ENCODE data around the gene GGT7.
"Not testable (repeated sequence)": the region's sequence is repeated elsewhere in the genome, so short reads cannot be mapped to it uniquely, and the experiment has no call there.

GGT7 gene

GRCh38 chr20:34881689-34882088 lies 9.0 kb upstream of the GGT7 start:
- DNase-seq (ENCODE audit: low read depth): no peak

DNA sequence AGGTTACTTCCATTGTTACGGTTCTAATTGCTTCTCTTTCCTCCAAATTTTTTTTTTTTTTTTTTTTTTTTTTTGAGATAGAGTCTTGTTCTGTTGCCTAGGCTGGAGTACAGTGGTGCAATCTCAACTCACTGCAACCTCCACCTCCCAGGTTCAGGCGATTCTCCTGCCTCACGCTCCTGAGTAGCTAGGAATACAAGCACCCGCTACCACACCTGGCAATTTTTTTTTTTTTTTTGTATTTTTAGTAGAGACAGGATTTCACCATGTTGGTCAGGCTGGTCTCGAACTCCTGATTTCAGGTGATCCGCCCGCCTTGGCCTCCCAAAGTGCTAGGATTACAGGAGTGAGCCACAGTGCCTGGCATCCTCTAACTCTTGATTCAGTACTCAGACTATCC lies 8.3 kb upstream of the GGT7 start:
- DNase-seq (ENCODE audit: low read depth): not testable (repeated sequence)

GRCh38 chr20:34880215-34880850 lies 7.7 kb upstream of the GGT7 start:
- DNase-seq (ENCODE audit: low read depth): no peak

GRCh38 chr20:34876406-34877282 lies 4.0 kb upstream of the GGT7 start, which contains the start of gene ACSS2:
ACSS2 (plus strand) TSS chr20:34876612; CDS start chr20:34876646, 34 bp downstream.
- peak; percentile 89 for DNase-seq (ENCODE audit: low read depth)

DNA sequence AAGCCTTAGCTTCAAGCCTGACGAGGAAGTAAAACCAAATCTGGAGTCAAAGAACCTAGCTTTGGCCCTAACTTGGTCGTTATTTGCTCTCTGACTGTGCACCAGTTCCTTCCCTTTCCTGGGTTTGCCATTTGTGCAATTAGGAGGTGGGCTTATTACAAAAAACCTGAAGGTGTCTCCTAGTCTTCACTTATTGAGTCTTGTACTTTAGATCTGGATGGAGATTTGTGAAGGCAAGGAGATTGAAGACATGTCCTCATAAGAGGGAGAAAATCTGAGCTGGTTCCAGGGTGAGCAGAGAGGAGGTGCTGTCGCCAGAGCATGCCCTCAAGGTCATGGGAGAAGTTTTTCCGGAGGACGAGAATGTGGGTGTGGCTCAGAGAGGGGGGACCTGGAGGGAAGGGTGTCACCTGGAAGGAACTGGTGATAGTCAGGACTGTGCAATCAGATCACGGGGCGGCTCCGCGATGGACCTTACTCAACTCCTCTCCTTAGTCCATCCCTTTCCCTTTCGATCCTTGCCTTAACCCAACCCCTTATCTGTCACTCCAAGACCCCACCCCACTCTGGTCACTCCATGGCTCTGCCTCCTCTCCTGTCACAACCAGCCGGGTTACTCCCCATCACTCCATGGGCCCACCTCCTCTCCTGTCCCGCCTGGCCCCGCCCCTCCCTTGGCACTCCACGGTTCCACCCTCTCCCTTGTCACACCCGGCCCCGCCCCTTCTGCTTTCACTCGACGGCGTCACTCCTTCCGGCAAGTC lies 3.2 kb upstream of the GGT7 start:
- DNase-seq (ENCODE audit: low read depth): no peak

DNA sequence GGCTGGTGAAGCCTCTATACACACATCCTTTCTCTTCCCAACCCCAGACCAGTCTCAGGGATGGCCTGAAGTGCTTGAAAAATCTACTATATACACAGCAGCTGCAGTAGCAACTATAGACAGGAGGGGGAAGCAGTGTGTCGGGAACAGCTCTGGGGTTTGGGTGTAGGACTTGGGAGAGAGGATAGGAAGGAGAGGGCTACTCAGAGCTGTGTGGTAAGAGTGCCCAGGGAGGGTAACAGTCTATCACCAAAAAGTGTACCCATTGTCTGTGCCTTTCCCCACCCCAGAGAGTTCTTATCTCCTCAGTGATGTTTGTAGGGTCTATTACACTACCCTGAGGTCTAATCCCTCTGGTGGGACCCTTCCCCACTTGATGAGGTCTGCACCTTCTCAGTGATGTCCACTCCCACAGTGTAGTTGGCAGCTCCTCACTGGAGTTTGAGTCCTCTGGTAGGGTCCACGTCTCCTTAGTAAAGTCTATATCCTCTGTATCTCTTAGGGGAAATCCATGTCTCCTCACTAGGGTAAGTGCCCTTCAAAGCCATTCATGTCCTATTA lies 1.5 kb upstream of the GGT7 start:
- peak; percentile 30 for DNase-seq (ENCODE audit: low read depth)

GRCh38 chr20:34873583-34874093 lies 982 bp upstream of the GGT7 start:
- no peak for DNase-seq (ENCODE audit: low read depth)

DNA sequence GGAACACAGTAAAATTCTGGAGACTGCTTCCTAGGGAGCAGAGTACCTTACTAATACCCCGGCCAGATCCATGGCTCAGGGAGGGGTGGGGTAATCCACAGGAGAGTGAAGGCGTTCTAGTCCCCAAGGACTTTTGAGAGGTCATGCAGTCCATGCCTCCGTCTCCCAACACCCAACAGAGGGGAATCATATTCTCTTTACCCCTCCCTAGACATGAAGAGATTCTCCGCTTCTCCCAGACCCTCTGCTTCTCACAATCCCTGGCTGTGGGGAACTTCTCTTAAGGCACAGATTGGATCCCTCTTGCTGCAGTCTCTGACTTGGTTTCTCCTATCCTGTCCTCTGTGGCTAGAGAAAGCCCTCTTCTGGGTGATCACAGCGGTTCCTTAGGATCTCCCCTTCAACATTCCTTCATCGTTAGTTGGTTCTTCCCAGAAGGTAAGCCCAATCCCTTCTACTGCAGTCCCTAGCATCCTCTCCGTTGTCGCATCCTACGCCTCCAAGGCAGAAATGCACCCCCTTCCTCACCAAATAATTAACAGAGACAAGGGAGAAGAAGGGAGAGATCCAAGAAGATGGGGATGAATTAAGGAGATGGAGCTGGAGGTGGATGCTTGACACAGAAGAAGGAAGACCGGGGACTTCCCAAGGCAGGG lies 562 bp downstream of the GGT7 start:
- DNase-seq (ENCODE audit: low read depth): no peak

DNA sequence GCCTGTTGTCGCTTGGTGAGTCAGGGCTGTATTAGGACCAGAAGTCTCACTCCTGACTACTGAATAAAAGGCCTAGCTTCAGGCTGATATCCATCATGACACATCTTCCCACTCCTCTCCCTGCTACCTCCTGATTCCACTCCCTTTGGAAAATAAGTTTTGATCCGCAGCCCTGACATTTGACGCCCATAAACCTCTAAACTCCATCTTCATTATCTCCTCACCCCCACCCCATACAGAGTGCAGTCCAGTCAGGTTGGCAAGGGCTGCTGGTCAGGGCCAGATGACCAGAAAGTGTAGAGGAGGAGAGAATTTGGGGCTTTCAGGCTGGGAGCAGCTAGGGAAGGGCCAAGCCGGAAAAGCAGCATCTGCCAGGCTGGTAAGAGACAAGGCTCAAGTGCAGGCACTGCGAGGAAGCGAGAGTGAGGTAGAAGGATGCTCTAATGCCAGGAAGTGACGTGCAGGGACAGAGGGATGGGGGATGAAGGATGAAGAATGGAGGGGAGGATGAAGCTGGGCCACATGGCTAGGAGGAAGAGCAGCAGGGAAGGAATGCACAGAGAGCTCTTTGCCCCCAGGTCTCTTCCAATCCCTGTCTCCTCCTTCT lies 1.2 kb downstream of the GGT7 start:
- no peak for DNase-seq (ENCODE audit: low read depth)

DNA sequence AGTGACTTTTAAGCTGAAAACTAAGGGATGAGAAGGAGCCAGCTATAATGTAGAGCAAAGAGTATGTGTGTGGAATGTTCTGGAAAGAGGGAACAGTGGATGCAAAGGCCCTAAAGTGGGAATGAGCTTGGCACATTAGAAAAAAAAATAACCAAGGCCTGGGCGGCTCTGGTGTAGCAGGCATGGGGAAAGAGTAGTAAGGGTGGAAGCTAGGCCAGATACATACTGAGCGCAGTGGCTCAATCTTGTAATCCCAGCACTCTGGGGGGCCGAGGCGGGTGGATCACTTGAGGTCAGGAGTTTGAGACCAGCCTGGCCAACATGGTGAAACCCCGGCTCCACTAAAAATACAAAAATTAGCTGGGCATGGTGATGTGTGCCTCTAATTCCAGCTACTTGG lies 8.4 kb downstream of the GGT7 start:
- DNase-seq (ENCODE audit: low read depth): no peak

DNA sequence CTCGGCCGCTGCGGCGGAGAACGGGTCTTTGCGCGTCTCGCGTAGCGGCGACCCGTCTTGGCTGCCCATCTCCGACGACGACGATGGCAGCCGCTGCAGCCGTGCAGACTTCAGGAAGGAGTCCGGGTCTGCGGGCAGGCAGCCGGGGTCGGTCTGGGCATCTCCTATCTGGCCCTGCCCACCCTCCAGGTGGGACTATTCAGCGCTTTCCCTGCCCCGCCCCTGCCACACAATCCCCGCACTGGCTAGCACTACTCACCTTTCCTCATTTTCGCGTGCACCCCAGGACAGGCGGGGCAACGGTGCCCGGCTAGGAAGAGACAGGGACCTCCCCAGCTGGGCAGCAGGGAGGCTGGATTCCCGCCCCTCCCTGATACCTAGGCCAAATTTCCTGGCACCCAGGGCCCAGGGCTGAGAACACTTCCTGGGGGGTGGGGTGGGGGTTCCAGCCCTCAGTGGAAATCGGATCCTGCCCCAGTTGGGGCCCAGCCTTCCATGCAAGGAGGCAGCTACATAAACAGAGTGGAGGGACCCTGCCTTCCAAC lies 9.2 kb downstream of the GGT7 start:
- DNase-seq (ENCODE audit: low read depth): no peak

DNA sequence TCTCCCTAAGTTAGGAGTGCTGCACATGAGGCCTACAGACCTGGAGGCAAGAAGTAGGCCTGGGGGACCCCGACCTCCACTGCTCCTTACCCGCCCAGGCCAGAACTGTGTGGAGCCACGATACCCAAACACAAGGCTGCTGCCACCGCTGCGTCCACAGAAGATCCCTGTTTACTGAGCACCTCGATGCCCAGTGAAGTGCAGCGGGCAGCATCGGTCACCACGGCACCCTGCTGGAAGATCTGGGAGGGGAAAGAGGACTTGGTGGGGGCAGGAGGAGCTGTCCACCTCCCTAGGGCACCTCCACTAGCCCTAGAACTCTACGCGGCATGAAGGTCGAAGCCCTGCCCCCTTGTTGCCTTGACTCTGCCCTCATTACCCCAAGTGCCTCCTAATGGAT lies 9.9 kb downstream of the GGT7 start:
- DNase-seq (ENCODE audit: low read depth): no peak

DNA sequence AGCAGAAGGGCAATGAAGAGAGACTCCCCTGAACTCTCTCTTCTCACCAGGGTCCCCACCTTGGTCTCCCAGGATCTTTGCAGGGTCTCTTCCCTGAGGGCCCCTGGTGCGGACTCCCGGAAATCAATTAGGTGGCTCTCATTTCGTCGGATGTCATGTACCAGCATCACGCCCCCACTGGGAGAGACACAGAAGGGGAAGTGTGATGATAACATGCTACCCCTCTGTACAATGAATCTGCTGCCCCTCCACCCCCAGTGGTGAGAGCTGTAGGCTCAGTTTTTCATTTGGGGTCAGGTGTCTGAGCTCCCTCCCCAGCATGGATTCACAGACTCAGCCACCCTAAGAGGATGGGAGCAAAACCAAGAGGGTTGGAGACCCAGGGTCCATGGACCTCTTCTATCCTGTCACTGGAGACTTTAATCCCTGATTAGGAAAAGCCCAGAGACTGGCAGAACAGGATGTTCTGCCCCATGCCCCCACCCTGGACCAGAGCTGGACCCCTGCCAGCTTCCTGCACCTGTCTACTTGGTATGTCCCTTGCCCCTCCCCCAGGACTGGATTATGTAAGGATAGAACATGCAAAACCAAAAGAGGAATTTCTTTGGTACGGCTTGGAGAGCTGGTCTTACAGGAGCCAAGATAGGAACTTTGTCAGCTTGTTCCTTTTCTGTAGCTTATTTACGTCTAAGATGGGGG lies 11.1 kb downstream of the GGT7 start:
- no peak for DNase-seq (ENCODE audit: low read depth)

- DNase-seq (ENCODE audit: low read depth): no peak
These were observed 12.7 kb downstream of the GGT7 start for GRCh38 chr20:34859826-34860545.

- DNase-seq (ENCODE audit: low read depth): no peak
These were observed 13.3 kb downstream of the GGT7 start for GRCh38 chr20:34859367-34859766.

GRCh38 chr20:34852298-34852697 lies 20.4 kb downstream of the GGT7 start:
- DNase-seq (ENCODE audit: low read depth): no peak

GRCh38 chr20:34850969-34851368 lies 21.7 kb downstream of the GGT7 start:
- no peak for DNase-seq (ENCODE audit: low read depth)

DNA sequence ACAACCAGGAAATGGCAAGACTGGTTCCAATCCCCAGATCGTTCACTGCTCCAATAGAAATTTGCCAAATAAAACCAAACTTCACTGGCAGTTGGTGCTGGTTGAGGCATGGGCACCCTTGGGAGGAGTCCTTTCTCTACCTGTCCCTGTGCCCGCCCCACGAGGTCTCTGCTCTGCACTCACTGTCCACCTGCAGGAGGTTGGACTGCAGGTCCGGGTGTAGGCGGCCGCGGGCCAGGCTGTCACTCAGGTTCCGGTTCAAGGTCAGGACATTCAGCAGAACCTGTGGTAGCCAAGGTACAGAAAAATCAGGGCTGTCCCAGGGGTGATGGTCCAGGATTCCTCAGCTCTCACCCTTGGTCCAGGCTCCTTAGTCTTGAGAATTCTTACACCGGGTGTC lies 22.9 kb downstream of the GGT7 start:
- DNase-seq (ENCODE audit: low read depth): no peak

GRCh38 chr20:34848597-34848996 lies 24.1 kb downstream of the GGT7 start:
- DNase-seq (ENCODE audit: low read depth): no peak

DNA sequence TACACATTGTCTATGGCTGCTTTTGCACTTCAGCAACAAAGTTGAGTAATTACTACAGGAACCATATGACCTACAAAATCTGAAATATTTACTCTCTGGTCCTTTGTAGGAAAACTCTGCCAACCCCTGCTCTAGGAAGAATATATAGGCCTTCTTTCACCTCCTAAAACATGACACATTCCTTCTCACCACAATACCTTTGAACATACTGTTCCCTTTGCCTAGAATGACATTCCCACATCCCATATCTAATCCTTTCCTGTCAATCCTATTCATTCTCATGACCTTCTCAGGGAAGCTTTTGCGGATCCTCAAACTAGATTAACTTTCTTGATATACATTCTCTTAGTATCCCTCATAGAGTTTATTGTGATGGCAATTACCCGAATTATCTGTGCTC lies 29.2 kb downstream of the GGT7 start:
- DNase-seq (ENCODE audit: low read depth): no peak

All from stimulated activated CD4-positive, alpha-beta T cell treated with anti-CD3 and anti-CD28 coated beads, Interleukin-2, amount 100 ng/mL, for 4 hours (primary cell).